GM21390 (cell line): Measurements from ENCODE around the gene UCKL1.

Source experiments
- ATAC-seq: cut with Tn5 transposase; IDR thresholded peaks from one replicate; pipeline ENCODE4 v1.9.1; 2021; ENCODE audit not compliant: unreplicated experiment

UCKL1 gene

DNA sequence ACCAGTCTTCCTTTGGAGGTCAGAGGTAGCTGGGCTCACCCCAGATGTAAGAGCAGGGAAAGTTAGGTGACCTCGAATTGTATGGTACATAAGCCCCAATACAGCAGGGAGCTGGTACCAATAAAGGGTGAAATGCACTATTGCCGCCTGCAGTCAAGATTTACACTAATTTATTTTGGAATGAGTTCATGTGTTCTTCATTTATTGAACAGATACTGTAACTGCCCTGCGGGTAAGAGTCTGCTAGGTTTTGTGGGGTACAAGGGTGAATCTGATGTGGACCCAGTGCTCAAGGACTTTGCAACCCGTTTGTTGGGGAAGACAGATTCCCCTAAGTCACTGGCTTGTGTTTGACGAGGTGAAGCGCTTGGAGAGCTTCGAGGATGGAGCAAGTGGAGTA lies 63.8 kb downstream of the UCKL1 start:
- no peak for ATAC-seq

DNA sequence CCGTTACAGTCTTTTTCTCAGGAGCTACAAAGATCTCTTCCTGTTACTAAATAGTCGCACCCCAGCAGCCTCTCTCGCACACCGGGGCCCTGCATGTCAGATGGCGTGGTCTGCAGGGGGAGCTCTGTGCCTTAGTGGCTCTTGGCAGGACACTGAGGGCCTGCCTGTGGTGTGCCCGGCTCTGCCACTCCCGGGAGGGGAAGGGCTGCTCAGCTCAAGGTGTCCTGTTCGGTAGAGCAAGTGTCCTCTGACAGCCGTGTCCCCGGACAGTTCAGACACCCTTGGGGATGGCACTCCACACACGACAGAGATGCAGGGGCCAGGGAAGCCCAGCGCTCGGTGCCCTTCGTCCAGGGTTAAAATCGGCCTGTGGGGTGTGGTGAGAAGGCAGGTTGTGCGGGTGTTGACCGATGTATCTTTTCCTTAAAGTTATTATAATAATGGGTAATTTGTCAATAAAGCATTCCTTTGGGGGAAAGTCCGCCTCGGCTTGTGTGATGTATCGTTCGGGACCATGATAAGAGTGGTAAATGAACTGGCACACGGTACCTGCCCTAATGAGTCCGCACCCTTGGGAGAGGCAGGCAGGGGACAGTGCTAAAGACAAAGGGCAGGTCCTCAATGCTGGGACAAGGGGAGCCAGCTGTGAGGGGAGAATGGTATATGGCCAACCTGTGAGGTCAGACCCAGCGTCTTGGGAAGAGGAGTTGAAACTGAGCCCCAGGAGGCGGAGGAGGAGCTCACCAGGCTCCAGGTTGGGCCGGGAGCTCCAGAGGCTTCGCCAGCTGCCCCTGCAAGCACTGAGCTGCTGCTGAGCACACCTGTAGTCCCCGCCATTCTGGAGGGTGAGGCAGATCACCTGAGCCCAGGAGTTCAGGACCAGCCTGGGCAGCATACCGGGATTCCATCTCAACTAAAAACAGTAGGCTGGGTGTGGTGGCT lies 64.9 kb downstream of the UCKL1 start:
- no peak for ATAC-seq

DNA sequence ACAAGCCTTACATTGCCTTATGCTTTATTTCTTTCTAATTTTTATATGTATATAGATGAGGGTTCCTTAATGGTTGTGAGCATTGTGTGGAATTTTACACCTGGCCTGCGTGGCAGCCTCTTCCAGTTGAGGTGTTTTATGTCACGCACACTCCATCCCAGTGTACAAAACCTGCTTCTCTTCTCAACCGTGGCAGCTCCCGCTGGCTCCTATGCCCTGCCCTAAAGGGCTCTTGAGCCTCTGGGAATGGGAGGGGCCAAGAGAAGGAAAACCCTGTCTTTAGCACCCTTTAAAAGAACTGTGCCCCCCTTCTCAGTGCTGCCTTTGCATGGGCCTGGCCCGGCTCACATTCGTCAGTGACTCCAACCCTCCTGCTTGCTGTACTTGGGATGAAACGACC lies 65.6 kb downstream of the UCKL1 start:
- ATAC-seq = no peak

DNA sequence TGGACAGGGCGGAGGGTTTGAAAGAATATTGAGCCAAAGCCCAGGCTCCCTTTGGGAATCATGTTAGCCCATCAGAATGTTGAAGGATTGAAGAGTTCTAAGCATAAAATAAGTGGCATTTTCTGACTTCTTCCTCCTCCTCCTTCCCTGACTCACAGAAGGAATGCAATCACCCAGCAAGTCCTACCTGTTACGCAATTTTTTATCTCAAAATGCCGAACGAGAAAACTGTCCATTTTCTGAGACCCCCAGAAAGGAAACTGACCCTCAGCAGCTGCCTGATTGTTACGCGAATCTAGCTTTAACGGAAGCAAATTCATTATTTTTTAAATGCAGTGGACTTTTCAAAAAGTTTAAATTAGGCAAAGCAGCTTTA lies 66.0 kb downstream of the UCKL1 start:
- ATAC-seq = no peak
